ENCODE measurements around the gene KCTD13. TPM values are rescaled to one million over a fixed set of nuclear protein-coding genes. Genes with fewer than 3 reads are reported as not detected.

Gene KCTD13
- total RNA-seq, 3 donors from 2014 or later, result 14.3 to 20.5 (median 18.7) TPM

GRCh38 chr16:29925105-29925756 lies 795 bp downstream of the KCTD13 start:
- Histone ChIP-seq H3K4me1 (peaks cover 0 to 10% of the 10 kb centered on the region in 2 donors), H3K27me3 (no peaks in the 10 kb centered on the region), H3K4me3 (peak overlapping the region; percentile 72 to 99 (median 90)), H3K36me3 (no peaks in the 10 kb centered on the region), H3K9me3 (no peaks in the 10 kb centered on the region), H3K27ac (no peak overlapping the region)
- TF ChIP-seq POLR2A (IDR thresholded peaks at IDR 0.05) (no peak), CTCF (IDR thresholded peaks at IDR 0.05) (no peak), POLR2AphosphoS5 (IDR thresholded peaks at IDR 0.05) (no peak)
- intact Hi-C loops (cut with DNase I; ENCODE audit: low total_unique reads), result loop anchor here (1.0 kb wide), 1 partner anchor 25 kb away; the partner anchor contains the start of gene ASPHD1
- peak in 1 of 2 donors; percentile 30 for DNase-seq (ENCODE audit: low spot score in 2 of 2)

GRCh38 chr16:29922986-29923501 lies 3.0 kb downstream of the KCTD13 start:
- Histone ChIP-seq H3K4me3 (no peak overlapping the region), H3K27ac (no peak overlapping the region), H3K36me3 (no peaks in the 10 kb centered on the region), H3K9me3 (no peaks in the 10 kb centered on the region), H3K27me3 (no peaks in the 10 kb centered on the region), H3K4me1 (peaks cover 0 to 10% of the 10 kb centered on the region in 2 donors)
- intact Hi-C loops (cut with DNase I; ENCODE audit: low total_unique reads), result no loop called here
- DNase-seq (ENCODE audit: low spot score in 2 of 2), result peak in 1 of 2 donors; percentile 41
- TF ChIP-seq POLR2AphosphoS5 (IDR thresholded peaks at IDR 0.05), result no peak
- TF ChIP-seq CTCF (IDR thresholded peaks at IDR 0.05), result no peak
- no peak for TF ChIP-seq POLR2A (IDR thresholded peaks at IDR 0.05)

GRCh38 chr16:29922326-29922725 lies 3.7 kb downstream of the KCTD13 start:
- Histone ChIP-seq H3K27ac (no peak overlapping the region), H3K4me1 (peaks cover 0 to 6% of the 10 kb centered on the region in 2 donors), H3K9me3 (no peaks in the 10 kb centered on the region), H3K36me3 (no peaks in the 10 kb centered on the region), H3K27me3 (no peaks in the 10 kb centered on the region), H3K4me3 (no peak overlapping the region)
- peak in 1 of 2 donors; percentile 10 for DNase-seq (ENCODE audit: low spot score in 2 of 2)
- intact Hi-C loops (cut with DNase I; ENCODE audit: low total_unique reads), result no loop called here
- TF ChIP-seq POLR2AphosphoS5 (IDR thresholded peaks at IDR 0.05), result no peak
- TF ChIP-seq CTCF (IDR thresholded peaks at IDR 0.05), result no peak
- no peak for TF ChIP-seq POLR2A (IDR thresholded peaks at IDR 0.05)

GRCh38 chr16:29921034-29921385 lies 5.0 kb downstream of the KCTD13 start:
- TF ChIP-seq POLR2A (IDR thresholded peaks at IDR 0.05) (no peak), CTCF (IDR thresholded peaks at IDR 0.05) (no peak), POLR2AphosphoS5 (IDR thresholded peaks at IDR 0.05) (no peak)
- intact Hi-C loops (cut with DNase I; ENCODE audit: low total_unique reads), result no loop called here

GRCh38 chr16:29920288-29921033 lies 5.6 kb downstream of the KCTD13 start:
- intact Hi-C loops (cut with DNase I; ENCODE audit: low total_unique reads), result no loop called here
- no peaks in the 10 kb centered on the region for H3K36me3 ChIP-seq

More at GRCh38 chr16:29921034-29921385, 5.0 kb downstream of the KCTD13 start:
- Histone ChIP-seq H3K4me3 (no peak overlapping the region), H3K4me1 (no peaks in the 10 kb centered on the region), H3K27me3 (no peaks in the 10 kb centered on the region), H3K27ac (no peak overlapping the region), H3K36me3 (no peaks in the 10 kb centered on the region), H3K9me3 (no peaks in the 10 kb centered on the region)
- no peak for DNase-seq (ENCODE audit: low spot score in 2 of 2)

More at GRCh38 chr16:29920288-29921033, 5.6 kb downstream of the KCTD13 start:
- Histone ChIP-seq H3K4me1 (no peaks in the 10 kb centered on the region), H3K9me3 (no peaks in the 10 kb centered on the region), H3K4me3 (no peak overlapping the region), H3K27me3 (no peaks in the 10 kb centered on the region), H3K27ac (no peak overlapping the region)
- no peak for TF ChIP-seq POLR2A (IDR thresholded peaks at IDR 0.05)
- no peak for TF ChIP-seq POLR2AphosphoS5 (IDR thresholded peaks at IDR 0.05)
- no peak for TF ChIP-seq CTCF (IDR thresholded peaks at IDR 0.05)
- DNase-seq (ENCODE audit: low spot score in 2 of 2), result no peak

All from breast epithelium (tissue), 4 donors.